ENCODE results near the gene ACADSB.

ACADSB gene

GRCh38 chr10:123043409-123043925 is 34.7 kb downstream of the ACADSB start:
- DNase-seq, result peak; percentile 55

- DNase-seq, result no peak
Observed at GRCh38 chr10:123044391-123044790, 35.6 kb downstream of the ACADSB start.

- no peak for DNase-seq
Observed at GRCh38 chr10:123045961-123046731, 37.3 kb downstream of the ACADSB start.

GRCh38 chr10:123057968-123058367 is 49.2 kb downstream of the ACADSB start:
- DNase-seq, result no peak

GRCh38 chr10:123061865-123062264 is 53.1 kb downstream of the ACADSB start:
- DNase-seq, result no peak

- DNase-seq, result no peak
Observed at GRCh38 chr10:123062726-123063125, 53.9 kb downstream of the ACADSB start.

GRCh38 chr10:123068087-123068853 is 59.5 kb downstream of the ACADSB start:
- no peak for DNase-seq

- no peak for DNase-seq
Observed at GRCh38 chr10:123069246-123069986, 60.6 kb downstream of the ACADSB start.

- DNase-seq, result no peak
Observed at GRCh38 chr10:123073187-123073586, 64.4 kb downstream of the ACADSB start.

- DNase-seq, result no peak
Observed at GRCh38 chr10:123074215-123074614, 65.4 kb downstream of the ACADSB start.

GRCh38 chr10:123081896-123082295 is 73.1 kb downstream of the ACADSB start:
- no peak for DNase-seq

GRCh38 chr10:123083811-123084210 is 75.0 kb downstream of the ACADSB start:
- DNase-seq, result no peak

GRCh38 chr10:123086281-123086680 is 77.5 kb downstream of the ACADSB start:
- DNase-seq, result no peak

- no peak for DNase-seq
Observed at GRCh38 chr10:123087348-123087747, 78.5 kb downstream of the ACADSB start.

GRCh38 chr10:123087786-123088185 is 79.0 kb downstream of the ACADSB start:
- no peak for DNase-seq

- DNase-seq, result no peak
Observed at GRCh38 chr10:123092635-123093414, 84.0 kb downstream of the ACADSB start.

GRCh38 chr10:123093489-123093888 is 84.7 kb downstream of the ACADSB start:
- DNase-seq, result no peak

GRCh38 chr10:123096452-123096851 is 87.6 kb downstream of the ACADSB start:
- no peak for DNase-seq

GRCh38 chr10:123097039-123097438 is 88.2 kb downstream of the ACADSB start:
- no peak for DNase-seq

GRCh38 chr10:123100030-123100762 is 91.4 kb downstream of the ACADSB start:
- no peak for DNase-seq

GRCh38 chr10:123101872-123102271 is 93.1 kb downstream of the ACADSB start:
- DNase-seq, result no peak

GRCh38 chr10:123102673-123103072 is 93.9 kb downstream of the ACADSB start:
- DNase-seq, result no peak

Measured in CD4-positive, alpha-beta T cell treated with Interleukin-17A for 1 hour (primary cell).